HG03558 (cell line): Measurements from ENCODE around the gene SLC22A4.

Source experiments
- ATAC-seq: cut with Tn5 transposase; IDR thresholded peaks from one replicate; pipeline ENCODE4 v1.9.1; 2021; ENCODE audit warnings: moderate number of reproducible peaks; ENCODE audit not compliant: unreplicated experiment; ENCODE audit errors: extremely low read depth

The SLC22A4 gene

DNA sequence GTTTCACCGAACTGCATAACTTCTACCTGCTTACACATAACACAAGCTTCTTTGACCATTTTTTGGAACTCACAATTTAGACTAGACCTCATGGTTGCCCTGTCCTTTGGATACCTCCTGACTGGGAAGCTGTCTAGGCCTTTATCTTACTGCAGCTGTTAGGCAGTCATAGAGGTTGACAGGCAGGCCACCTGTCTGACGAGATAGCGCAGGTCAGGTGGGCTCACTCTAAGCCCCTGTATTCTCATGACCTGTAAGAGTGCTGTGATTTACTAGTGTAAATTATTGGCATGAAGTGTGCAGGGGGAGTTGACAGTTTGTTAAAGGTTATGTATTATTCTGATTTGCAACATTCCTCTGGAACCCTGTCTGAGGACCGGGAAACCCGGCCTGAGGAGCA is 29.0 kb downstream of the SLC22A4 start:
- ATAC-seq: no peak

DNA sequence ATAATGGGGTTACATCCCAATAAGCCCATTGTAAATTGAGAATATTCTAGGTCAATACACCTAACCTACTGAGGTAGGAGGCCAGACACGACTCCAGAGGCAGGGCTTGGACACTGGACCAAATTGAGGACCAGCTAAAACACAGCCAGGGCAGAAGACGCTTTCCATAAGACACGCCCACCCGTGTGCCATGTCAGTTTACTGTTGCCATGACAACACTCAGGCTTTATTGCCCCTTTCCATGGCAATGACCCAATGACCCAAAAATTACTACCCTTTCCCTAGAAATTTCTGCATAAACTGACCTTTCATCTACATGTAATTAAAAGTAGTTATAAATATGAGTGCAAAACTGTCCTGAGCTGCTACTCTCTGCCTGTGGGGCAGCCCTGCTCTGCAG is 31.5 kb downstream of the SLC22A4 start:
- ATAC-seq: no peak

DNA sequence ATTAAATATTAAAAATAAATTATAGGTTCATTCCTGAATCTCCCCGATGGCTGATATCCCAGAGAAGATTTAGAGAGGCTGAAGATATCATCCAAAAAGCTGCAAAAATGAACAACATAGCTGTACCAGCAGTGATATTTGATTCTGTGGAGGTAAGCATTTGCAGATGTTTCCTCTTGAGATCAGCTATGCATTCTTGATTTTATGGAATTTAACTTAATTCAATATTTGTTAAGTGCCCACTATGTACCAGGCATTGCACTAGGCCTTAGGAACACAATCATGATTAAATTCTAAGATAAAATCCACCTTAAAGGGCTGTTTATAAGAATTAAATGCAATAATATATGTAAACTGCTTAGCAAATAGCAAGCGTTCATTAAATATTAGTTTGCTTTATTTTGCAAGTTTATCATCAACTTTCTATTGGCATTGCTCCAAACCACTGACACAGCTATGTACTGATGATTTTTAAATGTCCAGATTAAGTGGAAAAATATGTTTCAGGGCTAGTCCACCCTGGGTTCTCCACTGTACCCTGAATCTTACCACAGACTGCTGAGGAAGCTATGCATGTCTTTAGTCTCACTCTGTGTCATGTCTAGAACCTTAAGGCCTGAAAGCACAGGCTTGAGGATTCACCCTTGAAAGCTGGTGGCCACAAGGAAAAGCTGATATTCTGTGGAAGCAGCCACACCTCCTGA is 33.2 kb downstream of the SLC22A4 start:
- ATAC-seq: no peak

DNA sequence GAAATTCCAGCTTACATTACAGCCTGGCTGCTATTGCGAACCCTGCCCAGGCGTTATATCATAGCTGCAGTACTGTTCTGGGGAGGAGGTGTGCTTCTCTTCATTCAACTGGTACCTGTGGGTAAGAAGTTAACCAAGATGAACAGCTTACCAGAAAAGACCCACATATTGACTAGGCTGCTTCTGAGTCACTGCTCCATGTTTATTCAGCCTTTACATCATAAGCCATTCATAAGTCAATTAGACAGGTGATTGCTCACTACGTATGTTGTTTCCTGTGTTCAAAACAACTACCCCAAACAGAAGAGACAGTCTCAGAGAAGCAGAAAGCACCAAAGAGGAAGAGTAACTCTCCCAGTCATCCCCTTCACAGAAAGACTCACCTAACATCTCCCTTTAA is 40.6 kb downstream of the SLC22A4 start:
- no peak for ATAC-seq

GRCh38 chr5:132335402-132335801 is 41.2 kb downstream of the SLC22A4 start:
- no peak for ATAC-seq

GRCh38 chr5:132339502-132339901 is 45.3 kb downstream of the SLC22A4 start:
- no peak for ATAC-seq

- ATAC-seq: no peak
These were observed 48.3 kb downstream of the SLC22A4 start for GRCh38 chr5:132342291-132343180.

DNA sequence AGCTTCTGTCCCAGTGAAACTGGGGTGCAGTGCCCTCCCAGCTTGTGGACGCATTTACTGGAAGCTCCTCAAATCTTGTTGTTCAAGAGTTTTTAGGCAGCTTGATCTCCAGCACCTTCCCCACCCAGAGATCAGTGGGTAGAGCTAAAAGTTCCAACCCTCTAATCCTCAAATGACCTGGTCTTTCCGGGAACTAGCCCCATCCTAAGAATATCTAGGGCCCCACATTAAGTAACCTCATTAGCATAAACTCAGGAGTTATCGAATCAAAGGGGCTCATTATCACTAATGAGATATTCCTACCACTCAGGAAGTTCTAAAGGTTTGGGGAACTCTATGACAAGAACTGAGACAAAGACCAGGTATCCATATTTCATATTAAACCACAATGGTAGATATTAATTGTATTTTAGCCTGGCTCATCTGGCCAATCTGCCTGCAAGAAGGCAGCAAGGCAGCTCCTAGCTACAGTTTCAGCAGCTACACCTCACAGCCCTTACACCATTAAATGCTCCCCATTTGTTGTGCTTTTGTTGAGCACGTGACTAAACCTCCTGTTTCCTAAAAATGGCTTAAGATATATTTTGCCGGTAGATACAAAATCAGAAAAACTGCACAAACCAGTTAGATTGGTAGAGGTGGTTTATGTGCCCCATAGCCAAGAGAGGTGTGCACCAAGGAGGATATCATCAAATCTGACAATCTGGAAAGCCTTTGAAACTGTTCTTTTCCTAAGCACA is 50.8 kb downstream of the SLC22A4 start:
- no peak for ATAC-seq

GRCh38 chr5:132353486-132353995 is 59.3 kb downstream of the SLC22A4 start:
- ATAC-seq: no peak

- ATAC-seq: no peak
These were observed 60.4 kb downstream of the SLC22A4 start for GRCh38 chr5:132354381-132355139.

DNA sequence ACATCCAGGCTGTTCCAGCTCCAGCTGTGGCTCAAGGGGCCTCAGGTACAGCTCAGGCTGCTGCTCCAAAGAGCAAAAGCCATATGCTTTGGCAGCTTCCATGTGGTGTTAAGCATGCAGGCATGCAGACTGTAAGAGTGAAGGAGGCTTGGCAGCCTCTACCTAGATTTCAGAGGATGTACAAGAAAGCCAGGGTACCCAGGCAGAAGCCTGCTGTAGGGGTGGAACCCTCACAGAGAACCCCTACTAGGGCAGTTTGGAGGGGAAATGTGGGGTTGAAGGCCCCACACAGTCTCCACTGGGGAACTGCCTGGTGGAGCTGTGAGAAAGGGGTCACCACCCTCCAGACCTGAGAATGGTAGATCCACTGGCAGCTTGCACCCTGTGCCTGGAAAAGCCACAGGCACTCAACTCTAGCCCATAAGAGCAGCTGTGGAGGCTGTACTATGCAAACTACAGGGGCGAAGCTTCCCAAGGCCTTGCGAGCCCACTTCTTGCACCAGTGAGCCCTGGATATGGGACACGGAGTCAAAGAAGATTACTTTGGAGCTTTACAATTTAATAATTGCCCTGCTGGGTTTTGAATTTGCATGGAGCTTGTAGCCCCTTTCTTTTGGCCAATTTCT is 61.1 kb downstream of the SLC22A4 start:
- ATAC-seq: no peak

GRCh38 chr5:132358775-132359174 is 64.6 kb downstream of the SLC22A4 start:
- ATAC-seq: no peak

- no peak for ATAC-seq
These were observed 67.9 kb downstream of the SLC22A4 start for GRCh38 chr5:132362086-132362485.

- ATAC-seq: no peak
These were observed 69.4 kb downstream of the SLC22A4 start for GRCh38 chr5:132363431-132364112.

GRCh38 chr5:132364319-132364718 is 70.1 kb downstream of the SLC22A4 start:
- ATAC-seq: no peak

GRCh38 chr5:132365213-132365612 is 71.0 kb downstream of the SLC22A4 start:
- no peak for ATAC-seq

DNA sequence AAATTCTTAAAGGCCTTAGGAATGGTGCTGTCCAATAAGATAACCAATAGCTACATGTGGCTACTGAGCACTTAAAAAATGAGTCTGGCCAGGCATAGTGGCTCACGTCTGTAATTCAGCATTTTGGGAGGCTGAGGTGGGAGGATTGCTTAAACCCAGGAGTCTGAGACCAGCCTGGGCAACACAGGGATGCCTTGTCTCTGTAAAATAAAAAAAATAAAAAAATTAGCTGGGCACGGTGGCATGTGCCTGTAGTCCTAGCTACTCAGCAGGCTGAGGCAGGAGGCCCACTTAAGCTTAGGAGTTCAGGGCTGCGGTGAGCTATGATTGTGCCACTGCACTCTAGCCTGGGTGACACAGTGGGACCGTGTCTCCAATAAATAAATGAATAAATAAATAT is 74.0 kb downstream of the SLC22A4 start:
- ATAC-seq: no peak

- no peak for ATAC-seq
These were observed 74.8 kb downstream of the SLC22A4 start for GRCh38 chr5:132369007-132369473.
